CD4-positive, alpha-beta T cell treated with Interleukin-15 for 1 hour (primary cell): Measurements from ENCODE around the gene INIP.
"Not testable (repeated sequence)": the region's sequence is repeated elsewhere in the genome, so short reads cannot be mapped to it uniquely, and the experiment has no call there.

ENCODE experiments used
- DNase-seq: peaks from one replicate; pipeline ENCODE4 v3.0.0-alpha.2; 2020

Gene INIP

GRCh38 chr9:112731971-112732370 lies 14.1 kb upstream of the INIP start:
- no peak for DNase-seq

GRCh38 chr9:112728401-112728800 lies 10.5 kb upstream of the INIP start:
- DNase-seq: no peak

GRCh38 chr9:112726428-112726827 lies 8.5 kb upstream of the INIP start:
- DNase-seq: no peak

GRCh38 chr9:112725961-112726360 lies 8.0 kb upstream of the INIP start:
- no peak for DNase-seq

- not testable (repeated sequence) for DNase-seq
Observed at GRCh38 chr9:112722749-112723148, 4.8 kb upstream of the INIP start.

GRCh38 chr9:112720113-112720780 lies 2.3 kb upstream of the INIP start:
- no peak for DNase-seq

GRCh38 chr9:112719696-112720095 lies 1.8 kb upstream of the INIP start:
- no peak for DNase-seq

- no peak for DNase-seq
Observed at GRCh38 chr9:112719241-112719691, 1.3 kb upstream of the INIP start.

- no peak for DNase-seq
Observed at GRCh38 chr9:112712678-112713077, 5.2 kb downstream of the INIP start.

- no peak for DNase-seq
Observed at GRCh38 chr9:112711050-112711689, 6.7 kb downstream of the INIP start.

GRCh38 chr9:112705768-112706427 lies 12.0 kb downstream of the INIP start:
- no peak for DNase-seq

GRCh38 chr9:112703304-112703703 lies 14.6 kb downstream of the INIP start:
- no peak for DNase-seq

GRCh38 chr9:112700085-112700484 lies 17.8 kb downstream of the INIP start:
- DNase-seq: no peak

GRCh38 chr9:112699230-112699629 lies 18.7 kb downstream of the INIP start:
- DNase-seq: no peak

- DNase-seq: no peak
Observed at GRCh38 chr9:112696461-112696860, 21.5 kb downstream of the INIP start.

- DNase-seq: no peak
Observed at GRCh38 chr9:112694706-112695555, 23.0 kb downstream of the INIP start.

- DNase-seq: no peak
Observed at GRCh38 chr9:112689161-112689740, 28.7 kb downstream of the INIP start.

GRCh38 chr9:112680731-112681402 lies 37.0 kb downstream of the INIP start:
- DNase-seq: no peak

- no peak for DNase-seq
Observed at GRCh38 chr9:112677040-112677439, 40.9 kb downstream of the INIP start.

GRCh38 chr9:112673221-112673620 lies 44.7 kb downstream of the INIP start:
- DNase-seq: not testable (repeated sequence)

GRCh38 chr9:112670991-112671625 lies 46.8 kb downstream of the INIP start:
- no peak for DNase-seq

GRCh38 chr9:112669326-112669725 lies 48.6 kb downstream of the INIP start:
- DNase-seq: no peak
